Measurements from ENCODE around the gene MED16. TPM values are rescaled to one million over a fixed set of nuclear protein-coding genes. Genes with fewer than 3 reads are reported as not detected.
"Not testable (repeated sequence)": the region's sequence is repeated elsewhere in the genome, so short reads cannot be mapped to it uniquely, and the experiment has no call there.

Gene MED16
- total and polyA plus RNA-seq, 9 donors = 0.62 to 75.4 (median 52.3) TPM

GRCh38 chr19:853014-853585, 39.9 kb downstream of the MED16 start:
- Histone ChIP-seq H3K36me3 (no peaks in the 10 kb centered on the region), H3K9me3 (no peaks in the 10 kb centered on the region), H3K27me3 (no peaks in the 10 kb centered on the region), H3K4me3 (no peak overlapping the region), H3K4me1 (ENCODE audit: insufficient read depth) (peaks cover 2% of the 10 kb centered on the region), H3K27ac (no peak overlapping the region)
- 13 to 26% (median 23%) methylated on average over 19 to 67 of the region's 67 CpGs for WGBS, 3 donors
- DNase-seq = no peak
- intact Hi-C loops (cut with DNase I) = loop anchor here in 2 of 4 donors (10.0 kb wide), 1 partner anchor 132 kb away; the partner anchor contains the start of gene WDR18 (in 2 of the 2)
- TF ChIP-seq POLR2A (IDR thresholded peaks at IDR 0.05) (no peak), EP300 (IDR thresholded peaks at IDR 0.05) (no peak)
- TF ChIP-seq, protein P1, sequence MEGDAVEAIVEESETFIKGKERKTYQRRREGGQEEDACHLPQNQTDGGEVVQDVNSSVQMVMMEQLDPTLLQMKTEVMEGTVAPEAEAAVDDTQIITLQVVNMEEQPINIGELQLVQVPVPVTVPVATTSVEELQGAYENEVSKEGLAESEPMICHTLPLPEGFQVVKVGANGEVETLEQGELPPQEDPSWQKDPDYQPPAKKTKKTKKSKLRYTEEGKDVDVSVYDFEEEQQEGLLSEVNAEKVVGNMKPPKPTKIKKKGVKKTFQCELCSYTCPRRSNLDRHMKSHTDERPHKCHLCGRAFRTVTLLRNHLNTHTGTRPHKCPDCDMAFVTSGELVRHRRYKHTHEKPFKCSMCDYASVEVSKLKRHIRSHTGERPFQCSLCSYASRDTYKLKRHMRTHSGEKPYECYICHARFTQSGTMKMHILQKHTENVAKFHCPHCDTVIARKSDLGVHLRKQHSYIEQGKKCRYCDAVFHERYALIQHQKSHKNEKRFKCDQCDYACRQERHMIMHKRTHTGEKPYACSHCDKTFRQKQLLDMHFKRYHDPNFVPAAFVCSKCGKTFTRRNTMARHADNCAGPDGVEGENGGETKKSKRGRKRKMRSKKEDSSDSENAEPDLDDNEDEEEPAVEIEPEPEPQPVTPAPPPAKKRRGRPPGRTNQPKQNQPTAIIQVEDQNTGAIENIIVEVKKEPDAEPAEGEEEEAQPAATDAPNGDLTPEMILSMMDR (IDR thresholded peaks at IDR 0.05) = no peak

GRCh38 chr19:852136-853013, 40.6 kb downstream of the MED16 start, which contains the start of gene ELANE:
Gene ELANE (plus strand): TSS chr19:852303. CDS start chr19:852329, 26 bp downstream.
- Histone ChIP-seq H3K27me3 (no peaks in the 10 kb centered on the region), H3K9me3 (no peaks in the 10 kb centered on the region), H3K4me3 (no peak within 1 kb of the TSS), H3K36me3 (no peaks in the 10 kb centered on the region), H3K27ac (peak within 1 kb of the TSS in 1 of 2 donors; percentile 83), H3K4me1 (ENCODE audit: insufficient read depth) (peaks cover 5% of the 10 kb centered on the region)
- TF ChIP-seq POLR2A (IDR thresholded peaks at IDR 0.05) = no peak
- no peak for TF ChIP-seq EP300 (IDR thresholded peaks at IDR 0.05)
- TF ChIP-seq, protein P1 (IDR thresholded peaks at IDR 0.05) = no peak
- WGBS, 3 donors = 59 to 75% (median 74%) methylated on average over 39 to 55 of the region's 55 CpGs
- intact Hi-C loops (cut with DNase I) = loop anchor here in 2 of 4 donors (10.0 kb wide), 1 partner anchor 132 kb away; the partner anchor contains the start of gene WDR18 (in 2 of the 2)
- peak in 2 of 5 donors; percentile 28 to 37 for DNase-seq

DNA sequence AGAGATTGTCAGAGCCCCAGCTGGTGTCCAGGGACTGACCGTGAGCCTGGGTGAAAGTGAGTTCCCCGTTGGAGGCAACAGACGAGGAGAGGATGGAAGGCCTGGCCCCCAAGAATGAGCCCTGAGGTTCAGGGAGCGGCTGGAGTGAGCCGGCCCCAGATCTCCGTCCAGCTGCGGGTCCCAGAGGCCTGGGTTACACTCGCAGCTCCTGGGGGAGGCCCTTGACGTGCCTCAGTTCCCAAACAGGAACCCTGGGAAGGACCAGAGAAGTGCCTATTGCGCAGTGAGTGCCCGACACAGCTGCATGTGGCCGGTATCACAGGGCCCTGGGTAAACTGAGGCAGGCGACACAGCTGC, 42.0 kb downstream of the MED16 start:
- no peaks in the 10 kb centered on the region for H3K36me3 ChIP-seq
- TF ChIP-seq, protein P1 (IDR thresholded peaks at IDR 0.05) = no peak
- TF ChIP-seq EP300 (IDR thresholded peaks at IDR 0.05) = no peak
- no peak for TF ChIP-seq POLR2A (IDR thresholded peaks at IDR 0.05)
- intact Hi-C loops (cut with DNase I) = loop anchor here in 2 of 4 donors (10.0 kb wide), 1 partner anchor 134 kb away; the partner anchor contains the start of gene WDR18 (in 2 of the 2)
- no peaks in the 10 kb centered on the region for H3K9me3 ChIP-seq
- H3K4me1 ChIP-seq (ENCODE audit: insufficient read depth) = peaks cover 5% of the 10 kb centered on the region
- no peak for DNase-seq
- peak overlapping the region; percentile 57 to 83 for H3K27ac ChIP-seq
- peaks cover 5% of the 10 kb centered on the region for H3K27me3 ChIP-seq
- no peak overlapping the region for H3K4me3 ChIP-seq
- WGBS, 3 donors = 22 to 35% (median 24%) methylated on average over 12 to 13 of the region's 13 CpGs

DNA sequence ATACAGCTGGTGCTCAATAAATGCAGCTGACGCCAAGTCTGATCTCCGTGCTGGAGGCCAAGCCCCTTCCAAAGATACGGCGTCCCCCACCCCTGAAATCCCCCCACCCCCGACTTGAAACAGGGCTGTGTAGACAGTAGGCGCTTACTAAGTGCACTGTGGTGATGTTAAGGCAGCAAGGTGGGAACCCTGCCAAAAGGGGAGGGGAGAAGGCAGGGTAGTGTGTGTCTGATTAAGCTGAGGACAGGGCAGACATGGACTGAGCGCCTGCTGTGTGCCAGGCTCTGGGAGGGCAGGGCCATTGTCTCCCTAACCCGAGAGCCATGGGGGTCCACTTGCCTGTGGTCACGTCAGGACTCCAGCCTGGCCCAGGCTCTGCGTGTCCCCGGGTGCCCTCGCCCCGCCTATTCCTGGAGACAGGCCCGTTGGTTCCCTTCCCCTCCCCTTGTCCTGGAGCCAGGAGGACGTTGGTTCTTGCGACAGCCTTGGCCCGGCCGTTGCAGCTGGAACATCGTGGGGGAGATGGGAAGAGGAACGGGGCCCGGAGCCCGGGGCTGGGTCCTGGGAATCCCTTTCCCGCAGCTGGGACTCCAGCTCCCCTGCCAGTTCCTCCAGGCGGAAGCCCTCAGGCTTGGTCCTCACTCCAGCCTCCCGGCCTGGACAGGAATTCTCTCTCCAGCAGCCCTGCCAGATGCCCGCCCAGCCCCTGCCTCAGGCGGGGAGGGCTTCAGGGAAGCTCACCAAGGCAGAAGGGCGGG, 42.6 kb downstream of the MED16 start:
- TF ChIP-seq EP300 (IDR thresholded peaks at IDR 0.05) = peak; percentile 88
- no peak for TF ChIP-seq POLR2A (IDR thresholded peaks at IDR 0.05)
- TF ChIP-seq, protein P1 (IDR thresholded peaks at IDR 0.05) = no peak
- H3K4me1 ChIP-seq (ENCODE audit: insufficient read depth) = peaks cover 5% of the 10 kb centered on the region
- intact Hi-C loops (cut with DNase I) = loop anchor here in 2 of 4 donors (10.0 kb wide), 1 partner anchor 134 kb away; the partner anchor contains the start of gene WDR18 (in 2 of the 2)
- 11 to 15% (median 14%) methylated on average over 27 to 28 of the region's 28 CpGs for WGBS, 3 donors
- H3K27ac ChIP-seq = peak overlapping the region; percentile 57 to 83
- H3K9me3 ChIP-seq = no peaks in the 10 kb centered on the region
- peak; percentile 91 to 96 (median 93) for DNase-seq
- H3K4me3 ChIP-seq = no peak overlapping the region
- H3K27me3 ChIP-seq = peaks cover 5% of the 10 kb centered on the region
- H3K36me3 ChIP-seq = no peaks in the 10 kb centered on the region

- H3K4me3 ChIP-seq; H3K27ac ChIP-seq; H3K27me3 ChIP-seq; H3K36me3 ChIP-seq; H3K9me3 ChIP-seq; DNase-seq; H3K4me1 ChIP-seq (ENCODE audit: insufficient read depth): not testable (repeated sequence)
- intact Hi-C loops (cut with DNase I) = loop anchor here in 1 of 4 donors (10.0 kb wide), 1 partner anchor 94 kb away; the partner anchor contains the start of gene MISP
- WGBS, 3 donors = 80 to 87% (median 81%) methylated on average over 8 of the region's 8 CpGs
Measured at GRCh38 chr19:849195-849594, 43.8 kb downstream of the MED16 start.
